Keratinocyte (primary cell): Measurements from ENCODE around the gene LMBR1. TPM values are rescaled to one million over a fixed set of nuclear protein-coding genes. Genes with fewer than 3 reads are reported as not detected.

Source experiments
- DNase-seq: peaks from one replicate; pipeline ENCODE4 v3.0.0-alpha.2; 2011; ENCODE audit warnings: low read depth, missing footprints, low spot score
- FAIRE-seq: peaks from 2 replicates; lab custom pipeline; 2011; peaks lifted over from hg19 to GRCh38; lab: Jason Lieb, UNC
- H2AFZ ChIP-seq: 2 replicates; pipeline ENCODE4 v1.6.0; 2012; ENCODE audit warnings: low read length, control low read depth, inconsistent platforms; ENCODE audit not compliant: control insufficient read depth
- H3K27ac ChIP-seq: 2 replicates; pipeline ENCODE4 v1.5.1; 2011; ENCODE audit warnings: low read length; ENCODE audit not compliant: control insufficient read depth, insufficient read depth
- H3K27me3 ChIP-seq: 3 replicates; pipeline ENCODE4 v1.6.0; 2011; ENCODE audit warnings: low read length; ENCODE audit not compliant: control insufficient read depth, insufficient read depth; ENCODE audit errors: extremely low read depth
- H3K36me3 ChIP-seq, 2 experiments: 2 replicates in 1 of 2; 3 replicates in 1 of 2; pipeline ENCODE4 v1.5.1; 2011; ENCODE audit warnings: low read length in 2 of 2, mild to moderate bottlenecking in 1 of 2; ENCODE audit not compliant: control insufficient read depth in 2 of 2, insufficient read depth in 2 of 2; ENCODE audit errors: extremely low read depth in 1 of 2
- H3K4me1 ChIP-seq: 3 replicates; pipeline ENCODE4 v1.5.1; 2011; ENCODE audit warnings: low read length; ENCODE audit not compliant: control insufficient read depth, insufficient read depth; ENCODE audit errors: extremely low read depth
- H3K4me2 ChIP-seq: 3 replicates; pipeline ENCODE4 v1.6.0; 2011; ENCODE audit warnings: low read depth, low read length; ENCODE audit not compliant: control insufficient read depth, insufficient read depth; ENCODE audit errors: extremely low read depth
- H3K4me3 ChIP-seq, 3 experiments: fragments of 200-600 bp in 1 of 3; sonication (generic) in 1 of 3; 2 replicates in 2 of 3; 3 replicates in 1 of 3; pipeline ENCODE4 v1.5.1; 2011 to 2016; ENCODE audit warnings: low read length in 3 of 3, mild to moderate bottlenecking in 3 of 3, control low read depth in 2 of 3, inconsistent platforms in 1 of 3, low read depth in 1 of 3, mixed read lengths in 1 of 3, mixed run types in 1 of 3, moderate library complexity in 1 of 3; ENCODE audit not compliant: control insufficient read depth in 2 of 3, insufficient read depth in 2 of 3; ENCODE audit errors: extremely low read depth in 1 of 3
- H3K79me2 ChIP-seq: 2 replicates; pipeline ENCODE4 v1.6.0; 2012; ENCODE audit warnings: low read length; ENCODE audit not compliant: control insufficient read depth, insufficient read depth
- H3K9ac ChIP-seq: 3 replicates; pipeline ENCODE4 v1.6.0; 2011; ENCODE audit warnings: low read length; ENCODE audit not compliant: control insufficient read depth, insufficient read depth; ENCODE audit errors: extremely low read depth
- H3K9me1 ChIP-seq: 3 replicates; pipeline ENCODE4 v1.6.0; 2011; ENCODE audit warnings: low read length; ENCODE audit not compliant: control insufficient read depth, insufficient read depth; ENCODE audit errors: extremely low read depth
- H3K9me3 ChIP-seq: 2 replicates; pipeline ENCODE4 v1.5.1; 2012; ENCODE audit warnings: low read depth, low read length; ENCODE audit not compliant: control insufficient read depth
- H4K20me1 ChIP-seq: 3 replicates; pipeline ENCODE4 v1.6.0; 2011; ENCODE audit warnings: low read length; ENCODE audit not compliant: control insufficient read depth, insufficient read depth; ENCODE audit errors: extremely low read depth
- CTCF ChIP-seq, 3 experiments: IDR thresholded peaks in 1 of 3; conservative IDR thresholded peaks in 1 of 3; optimal IDR thresholded peaks in 1 of 3; 2 replicates in 2 of 3; 3 replicates in 1 of 3; pipeline versions ENCODE3 to v1.5.1; 2011; ENCODE audit warnings: low read length in 3 of 3, mild to moderate bottlenecking in 3 of 3, moderate library complexity in 2 of 3, control low read depth in 1 of 3, inconsistent platforms in 1 of 3; ENCODE audit not compliant: insufficient read depth in 2 of 3; ENCODE audit errors: extremely low read depth in 1 of 3
- EZH2 ChIP-seq: IDR thresholded peaks from one replicate; pipeline ENCODE4 v1.6.1; 2012; ENCODE audit warnings: inconsistent platforms, mild to moderate bottlenecking, low read length, moderate library complexity
- dilution Hi-C: fragments of 300-500 bp; cut with MboI; formaldehyde crosslinking; loops from one replicate; pipeline ENCODE4 v1.7.0; 2020; ENCODE audit warnings: low sequenced_read_pairs; ENCODE audit not compliant: extremely low pct_ligation_motif_present
- polyA plus RNA-seq, 5 experiments: library from polyadenylated mRNA; depleted of rRNA in 3 of 5; stranded (reverse) in 3 of 5; stranded (forward) in 1 of 5; unstranded in 1 of 5; fragments of >200 nt; gene quantifications; 1 replicate in 1 of 5; 2 replicates in 3 of 5; 3 replicates in 1 of 5; pipeline versions ENCODE4 v1.2.1 to v1.2.3, GENCODE V29; 2011 to 2012; ENCODE audit warnings: missing spikeins in 2 of 5, low read depth in 1 of 5, low replicate concordance in 1 of 5

Gene LMBR1
- polyA plus RNA-seq, 1 donor (not counting 4 experiments of a cell fraction or from before 2014, with no cell fraction given): 30.2 TPM

- no peak overlapping the region for H3K27ac ChIP-seq
- no peaks in the 10 kb centered on the region for H3K27me3 ChIP-seq
- TF ChIP-seq CTCF (optimal IDR thresholded peaks at IDR 0.05 in 1 of 3, IDR thresholded peaks at IDR 0.05 in 1 of 3, conservative IDR thresholded peaks at IDR 0.05 in 1 of 3; ENCODE audit: extremely low read depth in 1 of 3, insufficient read depth in 2 of 3, low read length in 3 of 3) (no peak), EZH2 (no peak)
- H3K79me2 ChIP-seq: peaks cover 3% of the 10 kb centered on the region
- no peak overlapping the region for H3K4me3 ChIP-seq
- FAIRE-seq (no peak), DNase-seq (no peak)
- H3K4me2 ChIP-seq: no peak overlapping the region
- H3K4me1 ChIP-seq: no peaks in the 10 kb centered on the region
- H3K9me3 ChIP-seq: no peaks in the 10 kb centered on the region
- no peaks in the 10 kb centered on the region for H3K9me1 ChIP-seq
- no peak overlapping the region for H2AFZ ChIP-seq
- H4K20me1 ChIP-seq: no peaks in the 10 kb centered on the region
- peaks cover 3% of the 10 kb centered on the region in 2 experiments for H3K36me3 ChIP-seq
- dilution Hi-C loops: no loop called here
- H3K9ac ChIP-seq: no peak overlapping the region
Measured at GRCh38 chr7:156833312-156833711, 59.7 kb downstream of the LMBR1 start.

DNA sequence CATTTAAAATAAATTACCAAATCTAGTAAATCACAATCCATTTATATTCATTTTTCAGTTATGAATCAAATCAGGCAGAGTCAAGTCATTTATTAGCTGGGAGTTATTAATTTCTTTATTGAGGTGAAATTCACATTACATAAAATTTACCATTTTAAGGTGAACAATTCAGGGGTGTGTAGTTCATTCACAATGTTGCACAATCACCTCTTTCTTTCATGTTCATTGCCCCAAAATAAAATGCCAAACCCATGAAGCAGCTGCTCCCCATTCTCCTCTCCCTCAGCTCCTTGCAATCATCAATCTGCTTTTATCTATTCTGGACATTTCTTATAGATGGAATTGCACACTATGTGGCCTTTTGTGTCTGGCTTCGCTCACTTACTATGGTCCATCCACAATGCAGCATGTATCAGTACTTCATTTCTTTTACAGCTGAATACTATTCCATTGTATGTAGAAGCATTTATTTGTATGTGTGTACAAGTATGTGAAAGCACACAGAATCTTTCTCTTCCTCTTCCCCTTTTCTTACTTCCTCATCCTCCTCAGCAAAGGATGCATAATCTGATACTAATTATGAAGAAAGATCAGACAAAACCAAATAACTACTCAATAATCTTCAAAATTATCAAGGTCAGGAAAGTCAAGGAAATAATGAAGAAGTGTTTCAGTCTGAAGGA lies 60.6 kb downstream of the LMBR1 start:
- Histone ChIP-seq H3K27me3 (no peaks in the 10 kb centered on the region), H3K36me3 (peaks cover 3% of the 10 kb centered on the region in 2 experiments), H3K9me3 (no peaks in the 10 kb centered on the region), H3K4me2 (no peak overlapping the region), H3K9ac (no peak overlapping the region), H3K27ac (no peak overlapping the region), H4K20me1 (no peaks in the 10 kb centered on the region), H3K4me1 (no peaks in the 10 kb centered on the region), H2AFZ (no peak overlapping the region), H3K79me2 (no peaks in the 10 kb centered on the region), H3K9me1 (no peaks in the 10 kb centered on the region), H3K4me3 (no peak overlapping the region)
- DNase-seq (no peak), FAIRE-seq (no peak)
- TF ChIP-seq EZH2 (no peak), CTCF (optimal IDR thresholded peaks at IDR 0.05 in 1 of 3, IDR thresholded peaks at IDR 0.05 in 1 of 3, conservative IDR thresholded peaks at IDR 0.05 in 1 of 3; ENCODE audit: extremely low read depth in 1 of 3, insufficient read depth in 2 of 3, low read length in 3 of 3) (no peak)
- dilution Hi-C loops: no loop called here
